IMR-90 (cell line): ENCODE results near the gene ERP27. TPM values are rescaled to one million over a fixed set of nuclear protein-coding genes. Genes with fewer than 3 reads are reported as not detected.

Experiments
- ATAC-seq: fragments of 200-7000 bp; cut with Tn5 transposase; 2 replicates; pipeline ENCODE4 v1.9.1; 2020; ENCODE audit warnings: low read depth, mild to moderate bottlenecking, moderate library complexity
- BruUV-seq: library from RNA; stranded (reverse); fragments of 400-500 nt; replicated peaks from 2 replicates; lab custom pipeline; 2021; lab: Mats Ljungman, UMichigan
- CTCF ChIA-PET: fragments of 300-600 bp; formaldehyde crosslinking; extraction: SDS; loops from one replicate; lab custom pipeline; 2021; ENCODE audit warnings: antibody characterized with exemption; lab: Yijun Ruan, JAX
- POLR2A ChIA-PET: fragments of 300-600 bp; sonication (Branson Sonifier 250); formaldehyde crosslinking; loops from one replicate; lab custom pipeline; 2022; ENCODE audit warnings: antibody characterized with exemption; ENCODE audit not compliant: unreplicated experiment; lab: Charles Lee
- DNase-seq: peaks from one replicate; pipeline ENCODE4 v3.0.0; 2013
- H2AFZ ChIP-seq: replicated peaks from 2 replicates; pipeline ENCODE3; 2013; ENCODE audit warnings: low read length, mild to moderate bottlenecking; ENCODE audit not compliant: poor library complexity
- H2AK5ac ChIP-seq: 2 replicates; pipeline ENCODE4 v1.6.1; 2013; ENCODE audit warnings: low read depth, low read length, inconsistent platforms
- H2AK9ac ChIP-seq: replicated peaks from 2 replicates; pipeline ENCODE3; 2013; ENCODE audit warnings: mild to moderate bottlenecking, low read depth, low read length, moderate library complexity; ENCODE audit not compliant: poor library complexity
- H2BK120ac ChIP-seq: 2 replicates; pipeline ENCODE4 v1.6.1; 2013; ENCODE audit warnings: low read depth, low read length, inconsistent platforms
- H2BK15ac ChIP-seq: 3 replicates; pipeline ENCODE4 v1.6.1; 2013; ENCODE audit warnings: low read depth, low read length, inconsistent platforms
- H2BK20ac ChIP-seq: 2 replicates; pipeline ENCODE4 v1.6.1; 2013; ENCODE audit warnings: low read depth, mild to moderate bottlenecking, inconsistent platforms, low read length, moderate library complexity
- H2BK5ac ChIP-seq: 2 replicates; pipeline ENCODE4 v1.6.1; 2013; ENCODE audit warnings: mild to moderate bottlenecking, low read depth, low read length, inconsistent platforms; ENCODE audit not compliant: poor library complexity, severe bottlenecking
- H3K14ac ChIP-seq: replicated peaks from 2 replicates; pipeline ENCODE4 v1.6.1; 2013; ENCODE audit warnings: low read depth, low read length, inconsistent platforms
- H3K18ac ChIP-seq: 2 replicates; pipeline ENCODE4 v1.6.1; 2013; ENCODE audit warnings: low read depth, low read length, control low read depth
- H3K23ac ChIP-seq: 2 replicates; pipeline ENCODE4 v1.6.1; 2013; ENCODE audit warnings: low read depth, low read length, inconsistent platforms
- H3K27ac ChIP-seq: 2 replicates; pipeline ENCODE4 v1.5.1; 2013; ENCODE audit warnings: mild to moderate bottlenecking, control low read depth, low read length; ENCODE audit not compliant: insufficient read depth
- H3K27me3 ChIP-seq: 2 replicates; pipeline ENCODE4 v1.6.1; 2013; ENCODE audit warnings: low read length; ENCODE audit not compliant: control insufficient read depth, insufficient read depth
- H3K36me3 ChIP-seq: 2 replicates; pipeline ENCODE4 v1.6.1; 2013; ENCODE audit warnings: low read length, mixed read lengths; ENCODE audit not compliant: control insufficient read depth, insufficient read depth
- H3K4ac ChIP-seq: 2 replicates; pipeline ENCODE4 v1.6.1; 2013; ENCODE audit warnings: low read depth, low read length, inconsistent platforms
- H3K4me1 ChIP-seq: 2 replicates; pipeline ENCODE4 v1.6.1; 2013; ENCODE audit warnings: low read length, mixed read lengths; ENCODE audit not compliant: control insufficient read depth, insufficient read depth
- H3K4me2 ChIP-seq: 2 replicates; pipeline ENCODE4 v1.6.1; 2013; ENCODE audit warnings: low read depth, mild to moderate bottlenecking, control low read depth, low read length, moderate library complexity
- H3K4me3 ChIP-seq: 2 replicates; pipeline ENCODE4 v1.5.1; 2013; ENCODE audit warnings: low read depth, mild to moderate bottlenecking, control low read depth, low read length, moderate library complexity; ENCODE audit not compliant: insufficient read depth
- H3K56ac ChIP-seq: 2 replicates; pipeline ENCODE4 v1.6.1; 2013; ENCODE audit warnings: low read length, inconsistent platforms; ENCODE audit not compliant: insufficient read depth; ENCODE audit errors: extremely low read depth
- H3K79me1 ChIP-seq, 2 experiments: 2 replicates each; pipeline ENCODE4 v1.6.1; 2013; ENCODE audit warnings: low read length in 2 of 2, inconsistent platforms in 1 of 2, low read depth in 1 of 2
- H3K9ac ChIP-seq: 2 replicates; pipeline ENCODE4 v1.6.1; 2013; ENCODE audit warnings: low read depth, low read length, control low read depth
- H3K9me1 ChIP-seq: 2 replicates; pipeline ENCODE4 v1.6.1; 2013; ENCODE audit warnings: low read length, inconsistent platforms; ENCODE audit not compliant: insufficient read depth
- H3K9me3 ChIP-seq: 2 replicates; pipeline ENCODE4 v1.6.1; 2013; ENCODE audit warnings: low read length; ENCODE audit not compliant: control insufficient read depth, insufficient read depth
- H4K20me1 ChIP-seq: 2 replicates; pipeline ENCODE4 v1.6.1; 2013; ENCODE audit warnings: low read length, inconsistent platforms; ENCODE audit not compliant: insufficient read depth
- H4K5ac ChIP-seq: 2 replicates; pipeline ENCODE4 v1.6.1; 2013; ENCODE audit warnings: mild to moderate bottlenecking, low read depth, low read length, control low read depth
- H4K8ac ChIP-seq, 2 experiments: 2 replicates each; pipeline ENCODE4 v1.6.1; 2013; ENCODE audit warnings: low read depth in 2 of 2, low read length in 2 of 2, control low read depth in 1 of 2, inconsistent platforms in 1 of 2
- H4K91ac ChIP-seq: 2 replicates; pipeline ENCODE4 v1.6.1; 2013; ENCODE audit warnings: low read depth, low read length, inconsistent platforms; ENCODE audit not compliant: insufficient read depth
- BHLHE40 ChIP-seq: fragments of 150-350 bp; IDR thresholded peaks from 2 replicates; pipeline ENCODE4 v1.6.1; 2016; ENCODE audit warnings: mild to moderate bottlenecking, low read depth, low read length
- CEBPB ChIP-seq: IDR thresholded peaks from 2 replicates; pipeline ENCODE4 v1.6.1; 2012; ENCODE audit warnings: low read depth, low read length, improper control_type of control experiment
- CHD1 ChIP-seq: IDR thresholded peaks from 2 replicates; pipeline ENCODE4 v1.6.1; 2012; ENCODE audit warnings: low read depth, low read length, improper control_type of control experiment
- FOS ChIP-seq: fragments of 150-350 bp; IDR thresholded peaks from 2 replicates; pipeline ENCODE4 v1.6.1; 2016; ENCODE audit warnings: low read depth, low read length
- MAFK ChIP-seq: IDR thresholded peaks from 2 replicates; pipeline ENCODE4 v1.6.1; 2012; ENCODE audit warnings: low read depth, low read length, improper control_type of control experiment
- MAZ ChIP-seq: IDR thresholded peaks from 2 replicates; pipeline ENCODE4 v1.6.1; 2012; ENCODE audit warnings: low read depth, mild to moderate bottlenecking, low read length, improper control_type of control experiment, moderate library complexity, borderline replicate concordance
- MXI1 ChIP-seq: IDR thresholded peaks from 2 replicates; pipeline ENCODE4 v1.6.1; 2012; ENCODE audit warnings: low read depth, mild to moderate bottlenecking, low read length, moderate library complexity, borderline replicate concordance
- NFE2L2 ChIP-seq: fragments of 150-350 bp; IDR thresholded peaks from 2 replicates; pipeline ENCODE4 v1.6.1; 2016; ENCODE audit warnings: low read depth, mild to moderate bottlenecking, low read length
- POLR2A ChIP-seq: IDR thresholded peaks from 2 replicates; pipeline ENCODE4 v1.6.1; 2012; ENCODE audit warnings: mild to moderate bottlenecking, low read depth, low read length
- RAD21 ChIP-seq: IDR thresholded peaks from 2 replicates; pipeline ENCODE4 v1.6.1; 2012; ENCODE audit warnings: low read length, improper control_type of control experiment
- RCOR1 ChIP-seq: IDR thresholded peaks from 2 replicates; pipeline ENCODE4 v1.6.1; 2012; ENCODE audit warnings: mild to moderate bottlenecking, low read length, improper control_type of control experiment; ENCODE audit not compliant: insufficient replicate concordance
- RFX5 ChIP-seq: IDR thresholded peaks from 2 replicates; pipeline ENCODE4 v1.8.0; 2012; ENCODE audit warnings: low read depth, mild to moderate bottlenecking, low read length, moderate library complexity
- SMC3 ChIP-seq: fragments of 150-350 bp; IDR thresholded peaks from 2 replicates; pipeline ENCODE4 v1.6.1; 2016; ENCODE audit warnings: low read depth, mild to moderate bottlenecking, antibody characterized with exemption, low read length, moderate library complexity
- WGBS, 2 experiments: methylation state at CpG; one replicate each; pipeline versions ENCODE4 v1.1.5 to v1.1.7; 2013; ENCODE audit warnings: missing lambda C conversion rate in 2 of 2; ENCODE audit not compliant: insufficient read length in 1 of 2; ENCODE audit errors: extremely low coverage in 2 of 2; 5-methylcytosine and 5-hydroxymethylcytosine counted together
- dilution Hi-C: fragments of 300-500 bp; cut with HindIII; formaldehyde crosslinking; loops from one replicate; pipeline ENCODE4 v1.14.3; 2018; ENCODE audit warnings: low sequenced_read_pairs; ENCODE audit not compliant: unreplicated experiment
- in situ Hi-C: fragments of 300-500 bp; cut with MboI; formaldehyde crosslinking; loops from 3 replicates; pipeline ENCODE4 v1.14.3; 2019; ENCODE audit warnings: low sequenced_read_pairs, inconsistent platforms, mixed read lengths
- intact Hi-C: fragments of 100-400 bp; cut with micrococcal nuclease; formaldehyde crosslinking; loops from 2 replicates; pipeline ENCODE4 v1.10.0; 2022
- polyA plus RNA-seq, 3 experiments: library from polyadenylated mRNA; depleted of rRNA; stranded (reverse); fragments of >200 nt; gene quantifications; 2 replicates each; pipeline ENCODE4 v1.2.3, GENCODE V29; 2012; ENCODE audit warnings: low replicate concordance in 1 of 3
- total RNA-seq: library from RNA; depleted of rRNA; stranded (reverse); fragments of >200 nt; gene quantifications from 2 replicates; pipeline ENCODE4 v1.2.3, GENCODE V29; 2012
- TF ChIP-seq, protein P1 (sequence below): fragments of 150-350 bp; IDR thresholded peaks from 2 replicates; pipeline ENCODE4 v1.6.1; 2017; ENCODE audit warnings: mild to moderate bottlenecking, antibody characterized with exemption, low read length, low read depth
- TF ChIP-seq, protein P2 (sequence below): fragments of 150-350 bp; IDR thresholded peaks from 2 replicates; pipeline ENCODE4 v1.6.1; 2016; ENCODE audit warnings: low read depth, mild to moderate bottlenecking, low read length, moderate library complexity, borderline replicate concordance
- TF ChIP-seq, protein P3 (sequence below): conservative IDR thresholded peaks from 2 replicates; pipeline ENCODE4 v1.5.1; 2012; ENCODE audit warnings: mild to moderate bottlenecking, low read depth, low read length, improper control_type of control experiment

The ERP27 gene
- total and polyA plus RNA-seq, 2 of the 4 experiments (the other 2 are of a cell fraction), result not detected

DNA sequence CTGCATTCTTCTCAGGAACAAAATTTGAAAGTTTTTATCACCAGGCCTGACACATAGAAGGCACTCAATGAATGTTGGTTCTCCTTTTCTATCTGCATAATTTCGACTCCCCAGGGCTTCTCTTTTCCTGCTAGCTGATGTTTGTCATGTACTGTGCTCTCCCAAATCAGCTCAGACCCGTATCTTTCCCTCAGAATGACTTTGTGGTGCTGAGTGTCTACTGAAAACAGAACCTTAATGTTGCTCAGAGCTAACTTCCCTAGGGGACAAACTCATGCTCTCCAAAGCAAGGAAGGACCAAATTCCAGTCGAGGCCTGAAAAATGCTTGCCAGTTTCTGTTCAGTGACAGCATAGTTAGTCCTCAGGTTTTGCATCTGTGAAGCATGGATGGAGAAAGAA, 21.1 kb upstream of the ERP27 start:
- H2AFZ ChIP-seq, result no peak overlapping the region
- H3K4me2 ChIP-seq, result no peak overlapping the region
- no peak overlapping the region for H3K9ac ChIP-seq

More for the DNA sequence above, 21.1 kb upstream of the ERP27 start:
- intact Hi-C loops (no loop called here), in situ Hi-C loops (no loop called here), dilution Hi-C loops (no loop called here)
- Histone ChIP-seq H2BK5ac (no peak overlapping the region), H3K79me1 (no peaks in the 10 kb centered on the region), H3K9me3 (no peaks in the 10 kb centered on the region), H2BK120ac (no peak overlapping the region), H2AK5ac (no peak overlapping the region; the same call in 1 of the 2 replicates), H3K18ac (no peak overlapping the region), H4K8ac (no peak overlapping the region), H3K23ac (no peak overlapping the region), H4K20me1 (no peaks in the 10 kb centered on the region), H2BK20ac (no peak overlapping the region), H3K56ac (no peak overlapping the region), H3K4me1 (peaks cover 3% of the 10 kb centered on the region; the same call in 1 of the 2 replicates), H4K5ac (no peak overlapping the region), H3K9me1 (peaks cover 3% of the 10 kb centered on the region; the same call in 1 of the 2 replicates), H3K14ac (no peak overlapping the region; the same call in 1 of the 2 replicates), H4K91ac (no peak overlapping the region), H2BK15ac (no peak overlapping the region), H3K4me3 (no peak overlapping the region), H3K27ac (no peak overlapping the region), H2AK9ac (no peak overlapping the region), H3K27me3 (no peaks in the 10 kb centered on the region), H3K36me3 (no peaks in the 10 kb centered on the region), H3K4ac (no peak overlapping the region)
- WGBS, 2 experiments, result no CpG with 5 or more reads among the region's 3 CpGs
- CTCF ChIA-PET, result no interaction called here
- DNase-seq (no peak), ATAC-seq (no peak)
- no TSS peak for BruUV-seq
- no peak for TF ChIP-seq POLR2A
- no peak for TF ChIP-seq RAD21
- TF ChIP-seq CHD1, result no peak
- TF ChIP-seq FOS, result no peak
- no peak for TF ChIP-seq MXI1
- TF ChIP-seq MAFK, result no peak
- no peak for TF ChIP-seq RCOR1
- TF ChIP-seq, protein P1, sequence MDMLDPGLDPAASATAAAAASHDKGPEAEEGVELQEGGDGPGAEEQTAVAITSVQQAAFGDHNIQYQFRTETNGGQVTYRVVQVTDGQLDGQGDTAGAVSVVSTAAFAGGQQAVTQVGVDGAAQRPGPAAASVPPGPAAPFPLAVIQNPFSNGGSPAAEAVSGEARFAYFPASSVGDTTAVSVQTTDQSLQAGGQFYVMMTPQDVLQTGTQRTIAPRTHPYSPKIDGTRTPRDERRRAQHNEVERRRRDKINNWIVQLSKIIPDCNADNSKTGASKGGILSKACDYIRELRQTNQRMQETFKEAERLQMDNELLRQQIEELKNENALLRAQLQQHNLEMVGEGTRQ, result no peak
- no peak for TF ChIP-seq CEBPB
- no peak for TF ChIP-seq BHLHE40
- TF ChIP-seq MAZ, result no peak
- TF ChIP-seq SMC3, result no peak
- TF ChIP-seq, protein P2, sequence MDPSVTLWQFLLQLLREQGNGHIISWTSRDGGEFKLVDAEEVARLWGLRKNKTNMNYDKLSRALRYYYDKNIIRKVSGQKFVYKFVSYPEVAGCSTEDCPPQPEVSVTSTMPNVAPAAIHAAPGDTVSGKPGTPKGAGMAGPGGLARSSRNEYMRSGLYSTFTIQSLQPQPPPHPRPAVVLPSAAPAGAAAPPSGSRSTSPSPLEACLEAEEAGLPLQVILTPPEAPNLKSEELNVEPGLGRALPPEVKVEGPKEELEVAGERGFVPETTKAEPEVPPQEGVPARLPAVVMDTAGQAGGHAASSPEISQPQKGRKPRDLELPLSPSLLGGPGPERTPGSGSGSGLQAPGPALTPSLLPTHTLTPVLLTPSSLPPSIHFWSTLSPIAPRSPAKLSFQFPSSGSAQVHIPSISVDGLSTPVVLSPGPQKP, result no peak
- TF ChIP-seq RFX5, result no peak
- TF ChIP-seq, protein P3, sequence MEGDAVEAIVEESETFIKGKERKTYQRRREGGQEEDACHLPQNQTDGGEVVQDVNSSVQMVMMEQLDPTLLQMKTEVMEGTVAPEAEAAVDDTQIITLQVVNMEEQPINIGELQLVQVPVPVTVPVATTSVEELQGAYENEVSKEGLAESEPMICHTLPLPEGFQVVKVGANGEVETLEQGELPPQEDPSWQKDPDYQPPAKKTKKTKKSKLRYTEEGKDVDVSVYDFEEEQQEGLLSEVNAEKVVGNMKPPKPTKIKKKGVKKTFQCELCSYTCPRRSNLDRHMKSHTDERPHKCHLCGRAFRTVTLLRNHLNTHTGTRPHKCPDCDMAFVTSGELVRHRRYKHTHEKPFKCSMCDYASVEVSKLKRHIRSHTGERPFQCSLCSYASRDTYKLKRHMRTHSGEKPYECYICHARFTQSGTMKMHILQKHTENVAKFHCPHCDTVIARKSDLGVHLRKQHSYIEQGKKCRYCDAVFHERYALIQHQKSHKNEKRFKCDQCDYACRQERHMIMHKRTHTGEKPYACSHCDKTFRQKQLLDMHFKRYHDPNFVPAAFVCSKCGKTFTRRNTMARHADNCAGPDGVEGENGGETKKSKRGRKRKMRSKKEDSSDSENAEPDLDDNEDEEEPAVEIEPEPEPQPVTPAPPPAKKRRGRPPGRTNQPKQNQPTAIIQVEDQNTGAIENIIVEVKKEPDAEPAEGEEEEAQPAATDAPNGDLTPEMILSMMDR, result no peak
- TF ChIP-seq NFE2L2, result no peak
- POLR2A ChIA-PET, result no interaction called here
